Bronchial epithelial cell (primary cell): Measurements from ENCODE around the gene SULT2B1. TPM values are rescaled to one million over a fixed set of nuclear protein-coding genes. Genes with fewer than 3 reads are reported as not detected.

Experiments
- DNase-seq: peaks from one replicate; pipeline ENCODE4 v3.0.0-alpha.2; 2010; ENCODE audit warnings: low read depth
- FAIRE-seq: peaks from 2 replicates; lab custom pipeline; 2011; peaks lifted over from hg19 to GRCh38; lab: Jason Lieb, UNC
- H3K27me3 ChIP-seq: 2 replicates; pipeline ENCODE4 v1.5.1; 2011; ENCODE audit warnings: low read length; ENCODE audit not compliant: control insufficient read depth, insufficient read depth
- H3K36me3 ChIP-seq: 2 replicates; pipeline ENCODE4 v1.5.1; 2011; ENCODE audit warnings: low read length; ENCODE audit not compliant: control insufficient read depth, insufficient read depth
- H3K4me3 ChIP-seq: 2 replicates; pipeline ENCODE4 v1.5.1; 2011; ENCODE audit warnings: mild to moderate bottlenecking, low read depth, low read length, control low read depth
- total RNA-seq: library from RNA; depleted of rRNA; stranded (reverse); fragments of >200 nt; gene quantifications from 2 replicates; pipeline ENCODE4 v1.2.1, GENCODE V29; 2014
- TF ChIP-seq, protein P1 (sequence below): IDR thresholded peaks from 2 replicates; pipeline ENCODE4 v1.5.1; 2011; ENCODE audit warnings: mild to moderate bottlenecking, moderate library complexity, low read length, control low read depth, inconsistent platforms; ENCODE audit not compliant: insufficient read depth, severe bottlenecking

Gene SULT2B1
- total RNA-seq, 1 donor from 2014 or later, result 3.4 TPM

- TF ChIP-seq, protein P1, sequence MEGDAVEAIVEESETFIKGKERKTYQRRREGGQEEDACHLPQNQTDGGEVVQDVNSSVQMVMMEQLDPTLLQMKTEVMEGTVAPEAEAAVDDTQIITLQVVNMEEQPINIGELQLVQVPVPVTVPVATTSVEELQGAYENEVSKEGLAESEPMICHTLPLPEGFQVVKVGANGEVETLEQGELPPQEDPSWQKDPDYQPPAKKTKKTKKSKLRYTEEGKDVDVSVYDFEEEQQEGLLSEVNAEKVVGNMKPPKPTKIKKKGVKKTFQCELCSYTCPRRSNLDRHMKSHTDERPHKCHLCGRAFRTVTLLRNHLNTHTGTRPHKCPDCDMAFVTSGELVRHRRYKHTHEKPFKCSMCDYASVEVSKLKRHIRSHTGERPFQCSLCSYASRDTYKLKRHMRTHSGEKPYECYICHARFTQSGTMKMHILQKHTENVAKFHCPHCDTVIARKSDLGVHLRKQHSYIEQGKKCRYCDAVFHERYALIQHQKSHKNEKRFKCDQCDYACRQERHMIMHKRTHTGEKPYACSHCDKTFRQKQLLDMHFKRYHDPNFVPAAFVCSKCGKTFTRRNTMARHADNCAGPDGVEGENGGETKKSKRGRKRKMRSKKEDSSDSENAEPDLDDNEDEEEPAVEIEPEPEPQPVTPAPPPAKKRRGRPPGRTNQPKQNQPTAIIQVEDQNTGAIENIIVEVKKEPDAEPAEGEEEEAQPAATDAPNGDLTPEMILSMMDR, result no peak
- H3K36me3 ChIP-seq, result peaks cover 26% of the 10 kb centered on the region
- FAIRE-seq (no peak), DNase-seq (no peak)
- no peaks in the 10 kb centered on the region for H3K27me3 ChIP-seq
- peak overlapping the region; percentile 83 for H3K4me3 ChIP-seq
These were observed 68.0 kb downstream of the SULT2B1 start for GRCh38 chr19:48619692-48620585.

- TF ChIP-seq, protein P1, result no peak
- H3K4me3 ChIP-seq, result peak overlapping the region; percentile 32
- no peak for FAIRE-seq
- no peaks in the 10 kb centered on the region for H3K27me3 ChIP-seq
- DNase-seq, result no peak
- H3K36me3 ChIP-seq, result no peaks in the 10 kb centered on the region
These were observed 71.6 kb downstream of the SULT2B1 start for GRCh38 chr19:48623556-48624066.

GRCh38 chr19:48624067-48624594 lies 72.2 kb downstream of the SULT2B1 start:
- Histone ChIP-seq H3K4me3 (peak overlapping the region; percentile 32), H3K27me3 (no peaks in the 10 kb centered on the region), H3K36me3 (no peaks in the 10 kb centered on the region)
- TF ChIP-seq, protein P1, result no peak
- no peak for FAIRE-seq
- peak; percentile 84 for DNase-seq

- H3K4me3 ChIP-seq, result no peak overlapping the region
- TF ChIP-seq, protein P1, result no peak
- peaks cover 1% of the 10 kb centered on the region for H3K36me3 ChIP-seq
- no peak for DNase-seq
- H3K27me3 ChIP-seq, result no peaks in the 10 kb centered on the region
- no peak for FAIRE-seq
These were observed 73.1 kb downstream of the SULT2B1 start for GRCh38 chr19:48624791-48625723.

DNA sequence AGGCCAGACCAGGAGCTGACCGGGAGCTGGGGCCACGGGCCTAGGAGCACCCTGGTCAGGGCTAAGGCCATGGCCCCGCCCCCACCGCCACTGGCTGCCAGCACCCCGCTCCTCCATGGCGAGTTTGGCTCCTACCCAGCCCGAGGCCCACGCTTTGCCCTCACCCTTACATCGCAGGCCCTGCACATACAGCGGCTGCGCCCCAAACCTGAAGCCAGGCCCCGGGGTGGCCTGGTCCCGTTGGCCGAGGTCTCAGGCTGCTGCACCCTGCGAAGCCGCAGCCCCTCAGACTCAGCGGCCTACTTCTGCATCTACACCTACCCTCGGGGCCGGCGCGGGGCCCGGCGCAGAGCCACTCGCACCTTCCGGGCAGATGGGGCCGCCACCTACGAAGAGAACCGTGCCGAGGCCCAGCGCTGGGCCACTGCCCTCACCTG lies 73.9 kb downstream of the SULT2B1 start:
- DNase-seq, result no peak
- Histone ChIP-seq H3K36me3 (peaks cover 3% of the 10 kb centered on the region), H3K27me3 (no peaks in the 10 kb centered on the region), H3K4me3 (no peak overlapping the region)
- FAIRE-seq, result no peak
- TF ChIP-seq, protein P1, result no peak
